Fibroblast of peridontal ligament (primary cell): ENCODE data around the gene COL9A2.

Experiments used
- DNase-seq: peaks from one replicate; pipeline ENCODE4 v3.0.0-alpha.2; 2010; ENCODE audit errors: extremely low read depth

COL9A2 gene

DNA sequence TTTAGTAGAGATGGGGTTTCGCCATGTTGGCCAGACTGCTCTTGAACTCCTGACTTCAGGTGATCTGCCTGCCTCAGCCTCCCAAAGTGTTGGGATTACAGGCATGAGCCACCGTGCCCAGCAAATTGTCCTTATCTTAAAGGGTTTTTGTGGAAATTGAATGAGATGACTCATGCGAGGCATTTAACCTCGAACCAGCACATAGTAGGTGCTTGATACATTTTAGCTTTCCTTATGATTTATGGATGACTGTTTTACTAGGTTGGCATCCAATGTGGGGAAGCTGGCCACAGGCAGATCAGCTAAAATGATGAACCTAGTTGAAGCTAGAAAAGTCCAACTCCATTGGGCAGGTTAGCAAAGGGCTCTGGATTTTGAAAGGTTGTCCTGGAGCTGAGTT lies 1.4 kb upstream of the COL9A2 start:
- DNase-seq: no peak

DNA sequence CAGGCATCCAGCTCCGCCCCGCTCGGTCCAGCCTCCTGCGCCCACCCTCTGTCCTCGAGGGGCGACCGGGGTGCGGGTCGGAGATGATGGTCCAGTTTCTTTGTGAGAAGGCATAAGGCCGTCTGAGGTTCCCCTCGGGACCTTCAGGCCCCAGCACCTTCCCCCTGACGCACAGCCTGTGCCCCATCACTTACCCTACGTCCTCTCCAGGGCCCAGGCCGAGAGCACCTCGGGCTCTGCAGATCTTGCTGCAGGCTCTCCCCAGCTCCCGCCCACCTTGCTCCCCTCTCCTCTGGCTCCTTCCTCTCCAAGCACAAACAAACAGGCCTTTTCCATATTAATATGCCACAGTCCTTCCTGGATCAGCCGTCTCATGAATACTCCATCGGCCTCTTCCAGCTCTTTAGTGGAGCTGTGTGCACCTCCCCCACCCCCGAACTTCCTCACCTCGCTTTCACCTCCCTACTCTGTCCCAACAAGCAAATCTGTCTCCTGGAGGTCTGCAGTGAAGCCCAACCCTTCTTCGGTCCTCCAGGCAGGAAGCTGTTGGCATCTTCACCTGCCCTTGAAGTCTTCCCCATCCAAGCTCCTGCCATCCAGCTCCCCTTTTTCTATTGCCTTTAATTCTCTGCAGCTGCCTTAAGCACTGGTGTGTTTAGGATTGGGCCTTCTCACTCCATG lies 448 bp upstream of the COL9A2 start:
- no peak for DNase-seq

DNA sequence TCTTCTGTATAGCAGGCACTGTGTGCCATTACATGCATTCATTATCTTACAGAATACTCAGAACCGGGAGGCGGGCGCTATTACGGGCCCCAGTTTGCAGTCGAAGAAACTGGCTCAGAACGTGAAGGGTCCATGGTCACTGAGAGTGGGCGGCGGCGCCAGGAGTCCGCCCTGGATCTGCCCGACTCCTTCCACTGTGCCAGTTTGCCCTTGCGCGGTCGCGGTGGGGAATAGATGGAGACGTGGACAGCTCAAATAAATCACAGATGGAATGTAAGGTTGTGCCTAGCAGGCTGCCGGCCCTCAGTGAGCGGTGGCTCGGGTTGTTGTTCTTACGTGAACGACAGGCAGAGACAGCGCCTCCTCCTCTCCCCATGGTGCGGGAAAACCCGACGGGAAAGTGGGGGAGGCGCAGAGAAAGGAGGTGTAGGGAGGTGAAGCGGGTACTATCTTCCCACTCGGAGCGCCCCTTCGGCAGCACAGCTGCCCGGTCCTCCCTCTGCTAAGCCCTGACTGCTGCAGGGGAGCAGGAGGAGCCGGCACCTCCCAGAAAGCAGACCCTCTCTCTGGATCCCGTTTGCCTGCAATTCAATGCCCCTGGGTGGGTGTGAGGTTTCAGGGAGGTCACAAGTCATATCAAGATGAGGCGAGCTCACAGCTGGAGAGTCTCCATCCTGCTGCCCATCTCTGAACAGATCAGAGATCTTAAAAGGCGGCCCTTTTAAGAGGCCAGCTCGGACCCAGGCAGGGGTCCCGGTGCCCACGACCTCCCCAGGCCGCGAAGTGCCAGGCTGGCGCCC lies 1.1 kb downstream of the COL9A2 start:
- no peak for DNase-seq

DNA sequence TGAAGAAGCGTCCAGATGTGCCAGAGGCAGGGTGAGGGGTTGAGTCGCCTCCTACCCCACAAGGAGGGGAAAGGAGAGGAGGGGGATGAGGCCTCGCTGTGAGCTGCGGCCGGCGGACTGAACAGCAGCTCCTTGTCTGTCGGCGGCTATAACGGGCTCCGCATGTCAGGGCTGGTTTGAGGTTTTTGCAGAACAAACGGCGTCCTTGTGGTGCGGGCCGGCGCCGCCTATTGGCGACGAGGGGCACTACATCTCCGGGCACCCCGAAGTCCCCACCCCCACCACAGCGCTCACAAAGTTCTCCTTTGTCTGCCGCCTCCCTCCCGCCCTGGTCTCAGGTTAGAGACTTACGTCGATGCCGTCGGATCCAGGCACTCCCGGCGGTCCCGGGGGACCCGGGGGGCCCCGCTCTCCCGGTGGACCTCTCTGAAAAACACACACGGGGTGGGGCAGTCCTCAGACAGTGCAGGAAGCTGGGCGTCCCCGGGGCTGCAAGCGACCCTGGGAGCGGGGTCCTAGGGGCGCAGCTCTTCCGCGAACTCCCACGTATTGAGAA lies 1.8 kb downstream of the COL9A2 start:
- peak; percentile 81 for DNase-seq

DNA sequence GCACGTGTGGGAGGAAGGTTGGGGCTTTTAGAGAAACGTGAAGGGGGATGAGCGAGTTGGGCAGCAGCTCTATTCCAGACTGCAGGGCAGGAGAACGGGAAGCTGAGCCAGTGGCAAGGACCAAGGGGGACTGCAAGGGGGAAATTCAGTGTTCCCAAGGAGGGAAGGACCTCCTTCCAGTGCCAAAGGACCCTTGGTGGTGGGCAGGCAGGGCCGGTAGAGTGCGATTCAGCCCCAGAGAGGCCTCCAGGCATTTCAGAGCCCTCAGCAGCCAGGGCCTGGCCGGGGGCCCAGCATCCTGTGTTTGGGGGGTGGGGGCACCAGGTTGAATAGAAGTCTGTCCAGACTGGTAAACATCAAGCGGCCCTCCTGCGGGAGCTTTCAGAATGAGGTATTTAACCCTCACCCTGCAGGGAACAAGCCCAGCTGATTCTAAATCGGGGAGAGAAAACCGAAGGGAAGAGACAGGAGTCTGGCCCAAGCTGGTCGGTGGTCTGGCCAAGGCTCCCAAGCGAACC lies 2.3 kb downstream of the COL9A2 start:
- DNase-seq: no peak

DNA sequence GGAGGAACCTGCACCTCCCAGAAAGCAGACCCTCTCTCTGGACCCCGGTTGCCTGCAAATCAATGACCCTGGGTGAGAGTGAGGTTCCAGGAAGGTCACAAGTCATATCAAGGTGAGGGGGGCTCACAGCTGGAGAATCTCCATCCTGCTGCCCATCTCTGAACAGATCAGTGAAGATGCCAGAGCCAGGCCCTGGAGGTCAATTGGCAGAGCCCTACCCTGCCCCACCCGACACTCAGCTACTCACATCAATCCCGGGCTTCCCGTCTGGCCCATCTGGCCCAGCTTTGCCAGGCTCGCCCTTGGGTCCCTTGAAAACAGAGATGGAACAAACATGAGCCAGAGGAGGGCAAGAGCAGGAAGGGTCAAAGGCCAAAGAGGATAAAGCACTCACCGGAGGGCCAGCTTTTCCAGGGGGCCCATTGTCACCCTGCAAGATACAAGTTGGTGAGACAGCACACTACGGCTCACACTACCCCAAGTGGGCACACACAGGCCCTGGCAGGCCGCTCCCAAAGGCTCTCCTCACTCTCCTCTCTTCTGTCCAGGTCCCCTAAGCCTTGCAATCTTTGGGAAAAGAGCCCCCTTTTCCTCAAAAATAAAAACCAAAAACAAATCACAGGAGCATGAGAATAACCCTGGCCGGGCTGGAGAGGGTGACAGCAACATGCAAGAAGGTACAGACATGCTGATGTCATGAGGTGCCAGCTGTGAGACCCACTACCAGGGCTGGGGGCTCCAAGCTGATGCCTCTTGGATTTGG lies 2.9 kb downstream of the COL9A2 start:
- DNase-seq: no peak

DNA sequence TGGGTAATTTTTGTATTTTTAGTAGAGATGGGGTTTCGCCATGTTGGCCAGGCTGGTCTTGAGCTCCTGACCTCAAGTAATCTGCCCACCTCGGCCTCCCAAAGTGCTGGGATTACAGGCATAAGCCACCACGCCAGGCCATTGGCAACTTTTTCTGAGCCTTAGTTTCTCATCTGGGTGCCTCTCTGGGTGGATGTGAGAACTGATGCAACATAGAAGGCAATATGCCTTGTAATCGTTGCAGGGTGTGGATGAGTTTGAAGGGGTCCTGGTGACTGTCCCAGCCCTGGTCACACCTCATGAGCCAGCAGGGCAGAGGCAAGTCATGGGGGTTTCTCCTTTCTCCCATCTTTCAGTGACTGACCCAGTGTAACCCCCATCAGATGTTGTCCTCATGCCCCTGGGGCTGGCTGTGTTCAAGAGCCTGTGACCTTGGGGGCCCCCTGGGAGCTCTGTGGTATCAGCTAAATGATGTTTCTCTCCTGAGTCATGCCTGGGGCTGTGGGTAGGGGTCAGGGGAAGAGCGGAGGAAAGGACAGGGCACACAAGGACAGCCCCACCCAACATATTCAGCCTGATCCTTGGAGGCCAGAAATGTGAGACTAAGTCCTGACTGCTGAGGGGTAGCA lies 3.6 kb downstream of the COL9A2 start:
- DNase-seq: peak; percentile 44

DNA sequence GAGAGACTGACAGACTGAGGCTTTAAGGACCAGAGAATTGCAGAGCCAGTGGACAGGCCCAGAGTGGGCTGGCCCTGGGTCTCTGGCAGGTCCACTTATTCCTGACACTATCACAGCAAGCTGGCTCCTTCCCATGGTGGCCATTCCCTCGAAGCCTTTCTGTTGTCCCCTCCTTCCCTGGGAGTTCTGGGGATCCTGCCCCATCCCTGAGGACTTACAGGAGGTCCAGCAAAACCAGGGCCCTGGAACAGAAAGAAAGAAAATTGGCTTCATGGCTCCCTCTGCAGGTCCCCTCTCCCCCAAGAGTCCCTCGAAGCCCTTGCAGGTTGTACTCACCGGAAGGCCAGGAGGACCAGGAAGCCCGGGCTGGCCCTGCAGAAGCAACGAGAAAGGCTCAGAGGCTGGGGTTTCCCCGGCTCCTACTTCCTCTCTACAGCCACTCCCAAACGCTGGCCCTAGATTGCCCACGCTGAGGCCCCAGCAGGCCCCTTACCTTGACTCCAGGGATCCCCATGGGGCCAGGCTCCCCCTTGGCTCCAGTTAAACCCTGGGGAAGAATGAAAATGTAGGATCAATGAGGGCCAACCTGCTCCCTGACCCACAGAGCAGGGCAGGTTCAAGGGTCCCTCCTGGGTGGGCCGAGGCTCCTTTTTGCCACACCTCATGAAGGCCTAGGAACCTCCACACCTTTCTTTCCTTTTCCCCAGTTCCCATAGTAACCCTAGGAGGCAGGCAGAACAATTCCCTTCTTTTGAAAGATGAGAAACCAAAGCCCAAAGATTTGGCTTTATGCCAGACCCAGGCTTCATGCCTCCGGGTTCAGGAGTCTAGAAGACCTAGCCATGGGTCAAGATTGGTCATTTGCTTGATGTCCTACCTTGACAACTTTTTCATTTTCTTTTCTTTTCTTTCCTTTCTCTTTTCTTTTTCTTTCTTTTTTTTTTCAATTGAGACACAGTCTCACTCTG lies 4.6 kb downstream of the COL9A2 start:
- DNase-seq: peak; percentile 17

DNA sequence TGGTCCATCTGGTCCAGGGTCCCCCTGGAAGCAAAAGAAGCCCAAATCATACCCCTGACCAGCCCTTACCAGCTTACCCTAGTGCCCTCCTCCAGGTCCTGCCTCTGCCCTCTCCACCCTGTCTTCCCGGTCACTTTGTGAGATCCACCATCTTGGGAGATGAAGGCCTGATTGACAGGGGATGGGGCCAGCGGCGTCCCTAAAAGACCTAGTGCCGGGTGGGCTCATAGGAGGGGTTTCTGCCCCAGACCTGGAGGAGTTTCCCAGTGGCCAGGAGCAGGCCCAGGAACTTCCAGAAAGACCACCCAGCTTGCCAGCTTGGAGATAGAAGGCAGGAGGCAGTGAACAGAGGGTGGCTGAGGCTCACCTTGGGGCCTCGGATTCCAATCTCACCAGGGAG lies 5.4 kb downstream of the COL9A2 start:
- no peak for DNase-seq

DNA sequence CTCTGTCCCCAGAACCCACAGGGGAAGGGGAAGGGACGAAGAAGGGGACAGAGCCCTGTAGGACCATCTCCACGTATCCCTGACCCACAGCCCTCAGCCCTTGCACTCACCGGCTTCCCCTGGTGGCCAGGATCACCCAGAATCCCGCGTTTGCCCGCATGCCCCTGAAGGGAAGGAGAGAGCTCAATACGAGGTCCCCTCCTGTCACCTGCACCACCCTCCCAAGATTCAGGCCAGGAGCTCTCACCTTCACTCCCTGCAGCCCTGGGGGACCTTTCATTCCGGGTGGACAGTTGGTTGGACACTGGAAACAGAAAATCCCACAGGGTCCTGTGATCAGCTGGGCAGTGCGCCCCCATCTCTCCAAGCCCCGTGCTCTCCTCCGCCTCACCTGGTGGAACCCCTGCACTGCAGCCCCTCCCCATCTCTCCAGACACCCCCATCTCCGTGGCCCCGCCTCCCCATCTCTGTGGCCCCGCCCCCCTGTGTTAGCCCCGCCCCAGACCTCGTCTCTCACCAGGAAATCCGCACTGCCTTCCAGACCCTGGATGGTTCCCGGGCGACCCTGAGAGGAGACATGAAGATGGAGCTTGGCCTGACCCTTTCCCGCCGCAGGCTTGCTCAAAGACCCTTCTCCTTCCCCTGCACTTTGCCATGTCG lies 6.0 kb downstream of the COL9A2 start:
- no peak for DNase-seq

DNA sequence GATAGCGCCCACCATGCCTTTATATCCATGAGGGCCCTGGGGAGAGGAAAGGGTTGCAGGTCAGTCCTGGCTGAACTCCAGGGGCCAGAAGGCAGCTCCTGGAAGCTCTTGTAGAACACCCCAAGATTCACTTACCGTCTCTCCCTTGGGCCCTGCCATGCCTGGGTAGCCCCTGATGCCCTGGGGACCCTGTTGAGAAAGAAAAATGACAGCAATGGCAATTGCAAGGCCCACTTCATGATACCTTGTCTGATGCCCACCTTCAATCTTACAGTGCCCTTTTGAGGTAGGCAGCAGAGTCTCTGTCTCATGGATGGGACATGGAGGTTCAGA lies 7.0 kb downstream of the COL9A2 start:
- no peak for DNase-seq

DNA sequence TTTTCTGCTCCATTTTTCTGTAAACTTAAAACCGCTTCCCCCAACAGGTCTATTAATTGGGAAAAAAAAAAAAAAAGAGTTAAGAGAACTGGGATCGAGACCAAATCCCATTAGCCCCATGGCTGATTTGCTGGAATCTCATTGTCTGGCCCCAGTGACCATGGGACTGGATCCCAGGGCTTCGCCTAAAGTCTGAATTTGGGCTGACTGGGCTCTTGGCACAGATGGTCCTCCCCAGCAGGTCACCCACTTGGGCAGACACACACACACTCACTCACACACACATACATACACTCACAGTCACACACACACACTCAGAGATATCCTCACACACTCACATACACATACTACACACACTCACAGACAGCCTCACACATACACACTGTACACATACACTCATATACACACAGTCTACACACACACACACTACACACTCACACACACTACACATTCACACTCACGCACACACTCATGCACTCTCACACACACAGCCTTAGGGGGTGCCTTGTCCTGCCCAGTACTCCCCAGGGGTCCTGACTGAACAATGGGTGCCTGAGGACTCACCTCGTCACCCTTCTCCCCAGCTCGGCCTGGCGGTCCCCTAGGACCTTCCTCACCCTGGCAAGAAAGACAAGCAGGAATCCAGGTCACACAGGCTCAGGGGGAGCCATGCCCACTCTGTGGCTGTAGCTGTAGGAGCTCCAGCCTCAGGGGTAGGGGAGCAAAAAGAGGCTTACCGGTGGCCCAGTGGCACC lies 7.5 kb downstream of the COL9A2 start:
- DNase-seq: peak; percentile 20

DNA sequence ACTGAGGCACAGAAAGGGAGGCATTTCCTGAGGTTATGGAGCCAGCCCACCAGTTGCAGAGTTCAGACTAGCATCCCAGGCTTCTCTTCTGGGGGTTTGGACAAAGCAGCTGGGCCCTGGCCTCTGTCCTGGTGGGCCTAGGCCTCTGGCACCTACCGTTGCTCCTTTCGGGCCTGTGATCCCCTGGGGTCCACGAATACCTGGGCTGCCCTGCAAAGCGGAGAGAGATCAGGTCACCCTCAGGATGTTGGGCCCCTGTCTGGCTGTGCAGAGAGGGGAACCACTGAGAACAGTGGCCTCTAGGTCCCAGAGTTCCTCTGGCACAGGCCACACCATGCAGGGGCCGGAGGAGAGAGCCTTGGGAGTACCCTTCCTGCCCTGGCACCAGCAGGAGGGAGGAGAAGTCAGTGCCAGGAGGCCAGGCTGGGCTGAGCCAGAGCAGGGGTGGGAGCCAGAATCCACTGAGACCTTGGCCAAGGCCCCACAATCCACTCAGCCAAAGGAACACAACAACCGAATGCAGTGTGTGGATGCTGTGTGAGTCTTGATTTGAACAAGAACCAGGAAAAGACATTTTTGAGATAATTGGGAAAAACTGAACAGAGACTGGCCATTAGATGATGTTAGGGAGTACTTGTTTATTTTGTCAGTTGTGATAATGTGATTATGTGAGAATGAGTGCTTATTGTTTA lies 8.9 kb downstream of the COL9A2 start:
- peak; percentile 19 for DNase-seq

DNA sequence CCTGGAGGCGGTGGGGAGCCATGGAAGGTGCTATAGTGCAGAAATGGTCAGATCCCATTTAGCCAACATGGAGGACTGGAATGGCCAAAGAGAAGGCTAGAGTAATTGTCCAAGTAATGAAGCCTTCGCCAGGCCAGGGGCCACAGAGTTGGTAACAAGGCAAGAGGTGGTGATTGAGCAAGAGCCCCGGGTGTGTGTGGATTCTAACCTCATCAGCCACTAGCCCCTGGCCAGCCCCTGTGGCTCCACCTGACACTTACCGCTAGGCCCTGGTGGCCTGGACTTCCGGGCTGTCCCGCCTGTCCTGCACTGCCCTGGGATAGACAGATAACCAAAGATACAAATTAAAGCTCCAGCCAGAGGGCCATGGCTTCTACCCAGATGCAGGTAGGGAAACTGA lies 9.9 kb downstream of the COL9A2 start:
- DNase-seq: no peak

DNA sequence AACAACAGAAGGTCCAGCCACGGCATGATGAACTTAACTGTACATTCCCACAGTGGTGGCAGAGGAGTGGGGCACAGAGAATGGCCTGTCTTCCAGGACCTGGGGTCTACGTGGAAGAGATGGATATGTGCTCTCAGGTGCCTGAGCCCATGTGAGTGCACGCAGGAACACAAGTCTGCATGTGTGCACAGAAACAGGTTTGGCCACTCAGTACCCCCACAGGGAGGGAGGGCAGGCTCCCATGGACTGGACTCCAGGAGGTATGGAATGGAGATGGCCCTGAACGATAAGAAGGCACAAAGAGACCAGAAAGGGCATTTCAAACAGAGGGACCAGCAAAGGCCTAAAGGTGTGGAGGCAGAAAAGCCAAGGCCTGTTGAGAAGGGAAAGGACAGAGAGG lies 10.8 kb downstream of the COL9A2 start:
- no peak for DNase-seq

DNA sequence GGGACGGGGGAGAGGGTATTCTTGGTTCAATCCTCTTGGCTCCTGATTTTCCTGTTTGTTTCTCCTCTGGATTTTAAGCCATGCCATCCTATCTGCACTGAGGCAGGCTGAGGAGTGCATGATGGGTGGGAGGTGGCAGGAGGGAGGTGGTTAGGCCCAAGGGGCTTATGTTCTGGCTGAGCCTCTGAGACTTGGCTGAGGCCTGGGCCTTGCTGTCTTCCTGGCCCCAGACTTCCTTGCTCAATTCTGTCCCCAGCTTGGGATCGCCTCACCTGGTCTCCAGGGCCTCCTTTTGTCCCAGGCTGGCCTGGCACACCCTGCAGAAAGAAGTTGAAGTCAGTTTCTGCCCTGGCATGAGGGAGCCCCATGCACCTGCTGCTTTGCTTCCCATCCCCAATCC lies 11.2 kb downstream of the COL9A2 start:
- no peak for DNase-seq

DNA sequence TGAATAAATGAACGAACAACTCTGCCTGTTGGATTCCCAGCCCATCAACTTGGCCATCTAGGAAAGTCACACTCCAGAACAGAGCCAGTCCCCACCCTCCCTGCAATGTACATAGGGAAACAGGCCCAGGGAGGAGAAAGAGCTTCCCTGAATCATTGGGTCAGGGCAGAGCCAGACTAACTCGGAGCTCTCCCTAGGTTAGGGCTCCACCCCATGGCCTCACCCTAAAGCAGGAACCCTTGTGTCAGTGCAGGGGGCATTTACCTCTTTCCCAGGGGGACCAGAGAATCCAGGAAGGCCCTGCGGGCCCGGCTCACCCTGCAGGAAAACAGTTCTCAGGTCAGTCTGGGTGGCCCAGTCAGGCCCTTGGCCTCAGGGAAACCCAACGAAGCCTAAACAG lies 11.6 kb downstream of the COL9A2 start:
- peak; percentile 15 for DNase-seq

DNA sequence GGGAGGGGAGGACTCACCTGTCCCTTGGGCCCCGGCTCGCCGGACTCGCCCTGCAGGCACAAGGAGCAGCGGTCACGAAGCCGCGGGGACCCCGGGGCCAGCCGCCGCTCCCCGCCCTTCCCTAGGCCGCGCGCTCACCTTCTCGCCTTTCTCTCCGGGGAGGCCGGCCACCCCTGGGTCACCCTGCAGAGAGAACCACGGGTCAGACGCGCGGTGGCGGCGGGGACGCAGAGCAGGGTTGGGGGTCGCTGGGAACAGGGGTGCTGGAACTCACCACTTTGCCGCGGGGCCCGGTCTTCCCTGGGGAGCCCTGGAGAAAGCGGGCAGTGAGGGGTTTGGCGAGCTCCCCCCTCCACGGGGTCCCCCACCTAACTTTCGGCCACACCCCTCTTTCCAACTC lies 13.3 kb downstream of the COL9A2 start:
- DNase-seq: no peak
